GM12864 (cell line): Measurements from ENCODE around the gene ADAM19.
"Not testable (repeated sequence)": the region's sequence is repeated elsewhere in the genome, so short reads cannot be mapped to it uniquely, and the experiment has no call there.

Experiments used
- DNase-seq: peaks from one replicate; pipeline ENCODE4 v3.0.0-alpha.2; 2011; ENCODE audit warnings: low read depth
- H3K4me3 ChIP-seq: 2 replicates; pipeline ENCODE4 v1.5.1; 2011; ENCODE audit warnings: mild to moderate bottlenecking, low read depth, low read length, control low read depth
- TF ChIP-seq, protein P1 (sequence below): IDR thresholded peaks from 2 replicates; pipeline ENCODE4 v1.5.1; 2011; ENCODE audit warnings: low read depth, mild to moderate bottlenecking, moderate library complexity, low read length, control low read depth, inconsistent platforms; ENCODE audit errors: missing control alignments

Gene ADAM19

GRCh38 chr5:157487358-157487757 lies 88.2 kb downstream of the ADAM19 start:
- TF ChIP-seq, protein P1, sequence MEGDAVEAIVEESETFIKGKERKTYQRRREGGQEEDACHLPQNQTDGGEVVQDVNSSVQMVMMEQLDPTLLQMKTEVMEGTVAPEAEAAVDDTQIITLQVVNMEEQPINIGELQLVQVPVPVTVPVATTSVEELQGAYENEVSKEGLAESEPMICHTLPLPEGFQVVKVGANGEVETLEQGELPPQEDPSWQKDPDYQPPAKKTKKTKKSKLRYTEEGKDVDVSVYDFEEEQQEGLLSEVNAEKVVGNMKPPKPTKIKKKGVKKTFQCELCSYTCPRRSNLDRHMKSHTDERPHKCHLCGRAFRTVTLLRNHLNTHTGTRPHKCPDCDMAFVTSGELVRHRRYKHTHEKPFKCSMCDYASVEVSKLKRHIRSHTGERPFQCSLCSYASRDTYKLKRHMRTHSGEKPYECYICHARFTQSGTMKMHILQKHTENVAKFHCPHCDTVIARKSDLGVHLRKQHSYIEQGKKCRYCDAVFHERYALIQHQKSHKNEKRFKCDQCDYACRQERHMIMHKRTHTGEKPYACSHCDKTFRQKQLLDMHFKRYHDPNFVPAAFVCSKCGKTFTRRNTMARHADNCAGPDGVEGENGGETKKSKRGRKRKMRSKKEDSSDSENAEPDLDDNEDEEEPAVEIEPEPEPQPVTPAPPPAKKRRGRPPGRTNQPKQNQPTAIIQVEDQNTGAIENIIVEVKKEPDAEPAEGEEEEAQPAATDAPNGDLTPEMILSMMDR: no peak
- no peak for DNase-seq
- no peak overlapping the region for H3K4me3 ChIP-seq

- no peak overlapping the region for H3K4me3 ChIP-seq
- TF ChIP-seq, protein P1: no peak
- DNase-seq: no peak
Observed at GRCh38 chr5:157486861-157487260, 88.7 kb downstream of the ADAM19 start.

DNA sequence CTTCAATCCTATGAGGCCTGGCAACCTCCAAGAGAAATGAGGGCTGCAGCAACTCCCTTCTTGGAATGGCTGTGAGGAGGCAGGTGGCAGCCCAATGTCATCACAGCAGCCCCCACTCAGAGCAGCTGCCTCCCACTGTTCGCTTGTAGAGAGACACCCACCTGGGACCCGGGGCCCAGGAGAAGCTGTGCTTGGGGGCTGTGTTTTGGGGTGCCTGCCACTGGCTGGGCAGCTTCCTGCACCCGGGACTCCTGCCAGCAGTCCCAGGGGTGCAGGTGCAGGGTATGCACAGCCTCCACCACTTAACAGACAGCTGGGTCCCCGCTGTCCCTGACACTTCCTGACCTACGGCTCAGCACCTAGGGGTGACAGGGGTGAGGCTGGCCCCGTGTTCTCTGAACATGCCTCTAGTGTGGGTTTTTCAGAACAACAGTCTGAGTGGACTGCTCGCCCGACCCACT lies 89.3 kb downstream of the ADAM19 start:
- no peak for DNase-seq
- no peak overlapping the region for H3K4me3 ChIP-seq
- TF ChIP-seq, protein P1: no peak

- TF ChIP-seq, protein P1: no peak
- no peak for DNase-seq
- H3K4me3 ChIP-seq: no peak overlapping the region
Observed at GRCh38 chr5:157485811-157486210, 89.8 kb downstream of the ADAM19 start.

DNA sequence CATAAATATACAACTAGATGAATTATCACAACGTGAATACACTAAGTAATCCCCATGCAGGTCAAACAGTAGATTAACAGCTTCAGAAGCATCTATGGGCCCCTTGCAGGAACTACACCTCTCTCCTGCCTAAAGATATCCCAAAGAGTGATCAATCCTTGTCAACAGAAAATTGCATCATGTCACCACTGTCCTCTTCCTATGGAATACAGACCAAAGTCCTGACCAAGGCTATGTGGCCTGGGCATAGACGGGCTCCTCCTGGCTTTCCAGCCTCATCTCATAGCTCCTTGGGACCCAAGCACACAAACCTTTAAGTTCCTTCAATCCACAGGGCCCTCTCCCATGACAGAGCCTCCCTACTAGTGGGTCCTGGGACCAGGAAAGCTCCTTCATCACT lies 90.2 kb downstream of the ADAM19 start:
- no peak overlapping the region for H3K4me3 ChIP-seq
- DNase-seq: no peak
- TF ChIP-seq, protein P1: no peak

DNA sequence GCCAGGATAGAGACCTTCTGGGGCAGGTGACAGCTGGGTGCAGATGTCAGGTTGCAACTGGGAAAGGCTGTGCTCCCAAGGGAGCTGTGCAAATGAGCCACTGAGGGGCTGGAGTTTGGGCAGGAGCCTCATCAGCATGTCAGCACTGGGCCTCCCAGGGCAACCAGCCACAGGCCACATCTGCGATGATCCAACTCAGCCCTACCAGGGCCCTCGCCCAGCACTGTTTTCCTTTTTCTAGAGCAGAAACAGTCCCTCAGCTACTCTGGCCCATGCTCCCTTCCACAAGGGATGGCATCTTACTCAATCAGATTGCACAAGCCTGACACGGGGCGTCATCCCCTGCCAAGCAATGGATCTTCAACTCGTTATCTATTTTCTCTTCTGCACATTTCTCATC lies 90.8 kb downstream of the ADAM19 start:
- no peak overlapping the region for H3K4me3 ChIP-seq
- DNase-seq: no peak
- TF ChIP-seq, protein P1: no peak

GRCh38 chr5:157482702-157483101 lies 92.9 kb downstream of the ADAM19 start:
- H3K4me3 ChIP-seq, DNase-seq: not testable (repeated sequence)
